Smooth muscle cell (in vitro differentiated cells): ENCODE results near the gene IL3. TPM values are rescaled to one million over a fixed set of nuclear protein-coding genes. Genes with fewer than 3 reads are reported as not detected.

Source experiments
- DNase-seq: peaks from one replicate; lab custom pipeline; 2025; ENCODE audit not compliant: unreplicated experiment; lab: John Stamatoyannopoulos, UW
- H2AFZ ChIP-seq: fragments of 200-600 bp; sonication (generic); 2 replicates; pipeline ENCODE4 v1.6.0; 2016; ENCODE audit warnings: antibody characterized with exemption, low read depth, mild to moderate bottlenecking
- H3F3A ChIP-seq: fragments of 200-600 bp; sonication (generic); 2 replicates; pipeline ENCODE4 v1.6.0; 2017; ENCODE audit warnings: antibody characterized with exemption, low read depth
- H3K27ac ChIP-seq: fragments of 200-600 bp; sonication (generic); 2 replicates; pipeline ENCODE4 v1.5.1; 2016; ENCODE audit warnings: low read depth, mild to moderate bottlenecking
- H3K27me3 ChIP-seq: fragments of 200-600 bp; sonication (generic); 2 replicates; pipeline ENCODE4 v1.6.1; 2016; ENCODE audit warnings: low read depth, mild to moderate bottlenecking
- H3K36me3 ChIP-seq: fragments of 200-600 bp; sonication (generic); 2 replicates; pipeline ENCODE4 v1.5.1; 2016; ENCODE audit warnings: low read depth
- H3K4me1 ChIP-seq: fragments of 200-600 bp; sonication (generic); 2 replicates; pipeline ENCODE4 v1.5.1; 2016; ENCODE audit warnings: low read depth
- H3K4me2 ChIP-seq: fragments of 200-600 bp; sonication (generic); 2 replicates; pipeline ENCODE4 v1.6.0; 2016; ENCODE audit warnings: mild to moderate bottlenecking
- H3K4me3 ChIP-seq: fragments of 200-600 bp; sonication (generic); 2 replicates; pipeline ENCODE4 v1.5.1; 2016; ENCODE audit warnings: mild to moderate bottlenecking
- H3K79me2 ChIP-seq: fragments of 200-600 bp; sonication (generic); 2 replicates; pipeline ENCODE4 v1.6.0; 2016; ENCODE audit warnings: low read depth, mild to moderate bottlenecking
- H3K9ac ChIP-seq: fragments of 200-600 bp; sonication (generic); 2 replicates; pipeline ENCODE4 v1.6.0; 2016; ENCODE audit warnings: low read depth
- H3K9me3 ChIP-seq: fragments of 200-600 bp; sonication (generic); replicated peaks from 2 replicates; pipeline ENCODE4 v1.5.1; 2016; ENCODE audit warnings: low read depth
- H4K20me1 ChIP-seq: fragments of 200-600 bp; sonication (generic); 2 replicates; pipeline ENCODE4 v1.6.0; 2016; ENCODE audit warnings: low read depth
- CTCF ChIP-seq: fragments of 200-600 bp; sonication (generic); IDR thresholded peaks from 2 replicates; pipeline ENCODE4 v1.5.1; 2017; ENCODE audit warnings: borderline replicate concordance, mild to moderate bottlenecking, antibody characterized with exemption; ENCODE audit not compliant: insufficient read depth, poor library complexity, severe bottlenecking
- WGBS: methylation state at CpG from one replicate; pipeline ENCODE4 v1.1.7; 2016; ENCODE audit warnings: low lambda C conversion rate; 5-methylcytosine and 5-hydroxymethylcytosine counted together
- polyA plus RNA-seq: library from polyadenylated mRNA; unstranded; fragments of >200 nt; fragmentation: Nextera tagmentation; extraction: Ambion mirVana; gene quantifications from 2 replicates; pipeline ENCODE4 v1.2.1, GENCODE V29; 2016
- total RNA-seq: library from RNA; depleted of rRNA; stranded (reverse); fragments of >200 nt; gene quantifications from 2 replicates; pipeline ENCODE4 v1.2.3, GENCODE V29; 2014

IL3 gene
- total and polyA plus RNA-seq, 2 experiments from 2014 or later: not detected

- no peak overlapping the region for H3K4me2 ChIP-seq
- no peaks in the 10 kb centered on the region for H3K27me3 ChIP-seq
- H3K4me1 ChIP-seq: no peaks in the 10 kb centered on the region
- 84% methylated on average over 13 of the region's 13 CpGs for WGBS
- no peak for TF ChIP-seq CTCF
- no peak overlapping the region for H3K9ac ChIP-seq
- H2AFZ ChIP-seq: no peak overlapping the region
- H3K79me2 ChIP-seq: no peaks in the 10 kb centered on the region
- no peak for DNase-seq
- H3K4me3 ChIP-seq: no peak overlapping the region
- no peak overlapping the region for H3K27ac ChIP-seq
- no peaks in the 10 kb centered on the region for H3K9me3 ChIP-seq
- H3F3A ChIP-seq: no peaks in the 10 kb centered on the region
- no peaks in the 10 kb centered on the region for H4K20me1 ChIP-seq
- no peaks in the 10 kb centered on the region for H3K36me3 ChIP-seq
Observed at GRCh38 chr5:132065951-132066701, 5.7 kb downstream of the IL3 start.

GRCh38 chr5:132066871-132067270, 6.4 kb downstream of the IL3 start:
- Histone ChIP-seq H3K27me3 (no peaks in the 10 kb centered on the region), H3K9ac (no peak overlapping the region), H3K4me2 (no peak overlapping the region), H3K79me2 (no peaks in the 10 kb centered on the region), H4K20me1 (no peaks in the 10 kb centered on the region), H3K4me3 (no peak overlapping the region), H3K36me3 (no peaks in the 10 kb centered on the region), H3K9me3 (no peaks in the 10 kb centered on the region), H3F3A (no peaks in the 10 kb centered on the region), H3K4me1 (no peaks in the 10 kb centered on the region), H2AFZ (no peak overlapping the region), H3K27ac (no peak overlapping the region)
- 97% methylated on average over 4 of the region's 4 CpGs for WGBS
- TF ChIP-seq CTCF: no peak
- DNase-seq: no peak

- no peak for TF ChIP-seq CTCF
- H3K79me2 ChIP-seq: no peaks in the 10 kb centered on the region
- no peaks in the 10 kb centered on the region for H3K4me1 ChIP-seq
- H3K4me2 ChIP-seq: no peak overlapping the region
- H3K9me3 ChIP-seq: no peaks in the 10 kb centered on the region
- WGBS: 90% methylated on average over 11 of the region's 11 CpGs
- H3K9ac ChIP-seq: no peak overlapping the region
- no peaks in the 10 kb centered on the region for H4K20me1 ChIP-seq
- H3K27ac ChIP-seq: no peak overlapping the region
- H3K27me3 ChIP-seq: no peaks in the 10 kb centered on the region
- no peaks in the 10 kb centered on the region for H3F3A ChIP-seq
- no peak overlapping the region for H2AFZ ChIP-seq
- no peaks in the 10 kb centered on the region for H3K36me3 ChIP-seq
- no peak for DNase-seq
- H3K4me3 ChIP-seq: no peak overlapping the region
Observed at GRCh38 chr5:132067451-132067850, 7.0 kb downstream of the IL3 start.
